BE2C (cell line): ENCODE measurements around the gene PPM1M.
"Not testable (repeated sequence)": the region's sequence is repeated elsewhere in the genome, so short reads cannot be mapped to it uniquely, and the experiment has no call there.

Source experiments
- DNase-seq: peaks from one replicate; pipeline ENCODE4 v3.0.0-alpha.2; 2020
- H3K27me3 ChIP-seq: fragments of 250-450 bp; sonication (Bioruptor Pico); 2 replicates; pipeline ENCODE4 v1.5.1; 2020; ENCODE audit warnings: mild to moderate bottlenecking
- H3K36me3 ChIP-seq: fragments of 250-450 bp; sonication (Bioruptor Pico); 2 replicates; pipeline ENCODE4 v1.5.1; 2020; ENCODE audit warnings: mild to moderate bottlenecking
- H3K4me1 ChIP-seq: fragments of 250-450 bp; sonication (Bioruptor Pico); 2 replicates; pipeline ENCODE4 v1.5.1; 2020
- H3K4me3 ChIP-seq: 2 replicates; pipeline ENCODE4 v1.5.1; 2011; ENCODE audit warnings: low read depth, low read length
- H3K9me3 ChIP-seq: fragments of 250-450 bp; sonication (Bioruptor Pico); 2 replicates; pipeline ENCODE4 v1.5.1; 2020
- CTCF ChIP-seq: IDR thresholded peaks from 2 replicates; pipeline ENCODE4 v1.5.1; 2012; ENCODE audit warnings: mild to moderate bottlenecking, low read depth, low read length

PPM1M gene

GRCh38 chr3:52259448-52259847 is 13.9 kb downstream of the PPM1M start:
- H3K4me3 ChIP-seq, result no peak overlapping the region
- H3K27me3 ChIP-seq, result no peaks in the 10 kb centered on the region
- no peak for TF ChIP-seq CTCF
- peaks cover 74% of the 10 kb centered on the region for H3K36me3 ChIP-seq
- no peak for DNase-seq
- H3K9me3 ChIP-seq, result no peaks in the 10 kb centered on the region
- no peaks in the 10 kb centered on the region for H3K4me1 ChIP-seq

- no peak for TF ChIP-seq CTCF
- Histone ChIP-seq H3K4me1 (no peaks in the 10 kb centered on the region), H3K4me3 (no peak overlapping the region), H3K36me3 (peaks cover 80% of the 10 kb centered on the region), H3K27me3 (no peaks in the 10 kb centered on the region), H3K9me3 (no peaks in the 10 kb centered on the region)
- no peak for DNase-seq
Measured at GRCh38 chr3:52262447-52262846, 16.9 kb downstream of the PPM1M start.

- TF ChIP-seq CTCF, result no peak
- Histone ChIP-seq H3K4me1 (no peaks in the 10 kb centered on the region), H3K27me3 (no peaks in the 10 kb centered on the region), H3K9me3 (no peaks in the 10 kb centered on the region), H3K36me3 (peaks cover 75% of the 10 kb centered on the region), H3K4me3 (no peak overlapping the region)
- no peak for DNase-seq
Measured at GRCh38 chr3:52265387-52265786, 19.8 kb downstream of the PPM1M start.

- H3K36me3 ChIP-seq, result peaks cover 63% of the 10 kb centered on the region
- DNase-seq, result no peak
- no peaks in the 10 kb centered on the region for H3K27me3 ChIP-seq
- no peaks in the 10 kb centered on the region for H3K9me3 ChIP-seq
- H3K4me3 ChIP-seq, result no peak overlapping the region
- H3K4me1 ChIP-seq, result no peaks in the 10 kb centered on the region
- no peak for TF ChIP-seq CTCF
Measured at GRCh38 chr3:52268036-52268435, 22.5 kb downstream of the PPM1M start.

- Histone ChIP-seq H3K4me3 (no peak overlapping the region), H3K27me3 (no peaks in the 10 kb centered on the region), H3K36me3 (peaks cover 56% of the 10 kb centered on the region), H3K9me3 (no peaks in the 10 kb centered on the region), H3K4me1 (no peaks in the 10 kb centered on the region)
- TF ChIP-seq CTCF, result no peak
- DNase-seq, result no peak
Measured at GRCh38 chr3:52269776-52270175, 24.2 kb downstream of the PPM1M start.

GRCh38 chr3:52270252-52270754 is 24.7 kb downstream of the PPM1M start:
- no peaks in the 10 kb centered on the region for H3K27me3 ChIP-seq
- no peaks in the 10 kb centered on the region for H3K9me3 ChIP-seq
- H3K36me3 ChIP-seq, result peaks cover 57% of the 10 kb centered on the region
- TF ChIP-seq CTCF, result no peak
- DNase-seq, result no peak
- no peak overlapping the region for H3K4me3 ChIP-seq
- H3K4me1 ChIP-seq, result no peaks in the 10 kb centered on the region

GRCh38 chr3:52272172-52272571 is 26.6 kb downstream of the PPM1M start:
- H3K4me3 ChIP-seq, H3K27me3 ChIP-seq, DNase-seq, H3K4me1 ChIP-seq, H3K9me3 ChIP-seq: not testable (repeated sequence)
- H3K36me3 ChIP-seq, result peaks cover 44% of the 10 kb centered on the region
